KMS-11 (cell line): ENCODE results near the gene WNT11.

Experiments
- H2AFZ ChIP-seq: fragments of 200-600 bp; sonication (generic); 2 replicates; pipeline ENCODE4 v1.6.1; 2016; ENCODE audit warnings: antibody characterized with exemption, mixed run types, low read depth
- H3K27ac ChIP-seq: fragments of 200-600 bp; sonication (generic); 2 replicates; pipeline ENCODE4 v1.6.1; 2016; ENCODE audit warnings: mild to moderate bottlenecking, mixed run types
- H3K27me3 ChIP-seq: fragments of 200-600 bp; sonication (generic); 2 replicates; pipeline ENCODE4 v1.6.1; 2017; ENCODE audit warnings: mild to moderate bottlenecking, low read depth, mixed run types, moderate library complexity; ENCODE audit not compliant: insufficient read depth
- H3K36me3 ChIP-seq: fragments of 200-600 bp; sonication (generic); 2 replicates; pipeline ENCODE4 v1.6.1; 2017; ENCODE audit warnings: mild to moderate bottlenecking, mixed run types; ENCODE audit not compliant: insufficient read depth
- H3K4me1 ChIP-seq: fragments of 200-600 bp; sonication (generic); 2 replicates; pipeline ENCODE4 v1.6.1; 2016; ENCODE audit warnings: mild to moderate bottlenecking, low read depth, mixed run types; ENCODE audit not compliant: poor library complexity, severe bottlenecking
- H3K4me2 ChIP-seq: fragments of 200-600 bp; sonication (generic); 2 replicates; pipeline ENCODE4 v1.7.0; 2016; ENCODE audit warnings: mild to moderate bottlenecking, mixed run types
- H3K4me3 ChIP-seq: fragments of 200-600 bp; sonication (generic); IDR thresholded peaks from 2 replicates; pipeline ENCODE4 v1.6.1; 2017; ENCODE audit warnings: low read depth, low read length, mixed read lengths; ENCODE audit not compliant: insufficient read depth
- H3K79me2 ChIP-seq: fragments of 200-600 bp; sonication (generic); 2 replicates; pipeline ENCODE4 v1.6.1; 2016; ENCODE audit warnings: low read depth, mixed run types; ENCODE audit not compliant: insufficient read depth
- H3K9ac ChIP-seq: fragments of 200-600 bp; sonication (generic); 2 replicates; pipeline ENCODE4 v1.6.1; 2016; ENCODE audit warnings: mild to moderate bottlenecking, mixed run types
- H4K20me1 ChIP-seq: fragments of 200-600 bp; sonication (generic); 2 replicates; pipeline ENCODE4 v1.6.1; 2016; ENCODE audit warnings: mild to moderate bottlenecking, mixed run types; ENCODE audit not compliant: insufficient read depth
- CTCF ChIP-seq: fragments of 200-600 bp; sonication (generic); conservative IDR thresholded peaks from 2 replicates; pipeline ENCODE4 v1.6.1; 2017; ENCODE audit warnings: low read depth, mild to moderate bottlenecking, antibody characterized with exemption, low read length, moderate library complexity, mixed read lengths

The WNT11 gene

GRCh38 chr11:76163289-76163880, 42.9 kb downstream of the WNT11 start:
- Histone ChIP-seq H3K79me2 (no peaks in the 10 kb centered on the region), H4K20me1 (no peaks in the 10 kb centered on the region), H3K36me3 (no peaks in the 10 kb centered on the region), H3K4me2 (no peak overlapping the region), H3K9ac (no peak overlapping the region), H3K4me1 (peaks cover 20% of the 10 kb centered on the region), H2AFZ (no peak overlapping the region), H3K27ac (no peak overlapping the region), H3K4me3 (no peak overlapping the region), H3K27me3 (no peaks in the 10 kb centered on the region)
- no peak for TF ChIP-seq CTCF

- peaks cover 20% of the 10 kb centered on the region for H3K4me1 ChIP-seq
- no peak overlapping the region for H2AFZ ChIP-seq
- H3K27ac ChIP-seq = no peak overlapping the region
- H3K9ac ChIP-seq = no peak overlapping the region
- H4K20me1 ChIP-seq = no peaks in the 10 kb centered on the region
- no peak overlapping the region for H3K4me3 ChIP-seq
- TF ChIP-seq CTCF = no peak
- H3K4me2 ChIP-seq = no peak overlapping the region
- H3K27me3 ChIP-seq = no peaks in the 10 kb centered on the region
- no peaks in the 10 kb centered on the region for H3K79me2 ChIP-seq
- H3K36me3 ChIP-seq = no peaks in the 10 kb centered on the region
Measured at GRCh38 chr11:76162336-76163288, 43.7 kb downstream of the WNT11 start.

GRCh38 chr11:76161261-76161961, 44.9 kb downstream of the WNT11 start:
- H2AFZ ChIP-seq = no peak overlapping the region
- no peaks in the 10 kb centered on the region for H3K27me3 ChIP-seq
- H4K20me1 ChIP-seq = no peaks in the 10 kb centered on the region
- no peak overlapping the region for H3K27ac ChIP-seq
- TF ChIP-seq CTCF = no peak
- H3K4me3 ChIP-seq = no peak overlapping the region
- H3K36me3 ChIP-seq = no peaks in the 10 kb centered on the region
- H3K9ac ChIP-seq = no peak overlapping the region
- no peak overlapping the region for H3K4me2 ChIP-seq
- peaks cover 10% of the 10 kb centered on the region for H3K4me1 ChIP-seq
- H3K79me2 ChIP-seq = no peaks in the 10 kb centered on the region

- H4K20me1 ChIP-seq = no peaks in the 10 kb centered on the region
- H2AFZ ChIP-seq = no peak overlapping the region
- H3K4me1 ChIP-seq = peaks cover 4% of the 10 kb centered on the region
- no peak overlapping the region for H3K9ac ChIP-seq
- H3K36me3 ChIP-seq = no peaks in the 10 kb centered on the region
- no peak for TF ChIP-seq CTCF
- no peak overlapping the region for H3K4me3 ChIP-seq
- H3K27ac ChIP-seq = no peak overlapping the region
- H3K27me3 ChIP-seq = no peaks in the 10 kb centered on the region
- H3K79me2 ChIP-seq = no peaks in the 10 kb centered on the region
- H3K4me2 ChIP-seq = no peak overlapping the region
Measured at GRCh38 chr11:76160856-76161255, 45.4 kb downstream of the WNT11 start.
